ENCODE measurements around the gene IFIT2.

GRCh38 chr10:89303161-89303560 is 1.3 kb downstream of the IFIT2 start:
- TF ChIP-seq YY1 (IDR thresholded peaks at IDR 0.05; ENCODE audit: insufficient read depth, insufficient read length) (no peak), ZNF274 (IDR thresholded peaks at IDR 0.05; ENCODE audit: low read depth, low read length) (no peak)

Data from NT2/D1 (cell line).